Suppressor macrophage treated with lipopolysaccharide for 4 hours (primary cell): ENCODE results near the gene TPT1.
"Not testable (repeated sequence)": the region's sequence is repeated elsewhere in the genome, so short reads cannot be mapped to it uniquely, and the experiment has no call there.

Experiments used
- DNase-seq: peaks from one replicate; pipeline ENCODE4 v3.0.0-alpha.2; 2020

Gene TPT1

DNA sequence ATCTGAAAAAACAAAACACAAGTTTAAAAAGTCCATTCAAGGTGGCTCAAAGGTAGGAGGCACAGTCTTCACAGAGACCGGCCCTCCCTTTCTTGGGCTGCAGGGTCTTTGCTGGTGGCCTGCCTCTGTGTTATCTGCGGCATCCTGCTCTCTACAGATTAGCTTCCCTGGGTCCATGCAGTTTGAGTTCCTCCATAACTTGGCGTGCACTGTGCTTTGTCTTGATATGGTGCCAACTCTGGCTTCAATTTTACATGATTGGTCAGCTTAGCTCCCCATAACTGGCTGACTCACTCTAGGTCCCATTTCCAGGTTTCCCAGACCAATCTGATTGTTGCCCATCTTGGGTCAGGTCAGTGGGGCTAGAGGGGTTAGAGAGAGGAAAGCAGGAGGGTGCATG, 41.8 kb downstream of the TPT1 start:
- no peak for DNase-seq

DNA sequence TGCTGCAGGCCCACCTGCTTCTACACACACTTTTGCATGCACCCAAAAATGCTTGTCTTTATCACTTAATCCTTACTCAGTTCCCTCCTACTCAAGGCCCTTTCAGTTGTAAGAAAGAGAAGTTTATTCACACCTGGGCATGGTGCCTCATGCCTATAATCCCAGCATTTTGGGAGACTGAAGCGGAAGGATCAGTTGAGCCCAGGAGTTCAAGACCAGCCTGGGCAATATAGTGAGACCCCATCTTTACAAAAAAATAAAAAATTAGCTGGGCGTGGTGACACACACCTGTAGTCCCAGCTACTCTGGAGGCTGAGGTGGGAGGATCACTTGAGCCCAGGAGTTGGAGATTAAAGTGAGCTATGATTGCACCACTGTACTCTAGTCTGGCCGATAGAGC, 42.4 kb downstream of the TPT1 start:
- not testable (repeated sequence) for DNase-seq

- no peak for DNase-seq
Measured at GRCh38 chr13:45298206-45298505, 42.8 kb downstream of the TPT1 start.

- DNase-seq = no peak
Measured at GRCh38 chr13:45297456-45298205, 43.4 kb downstream of the TPT1 start.

- DNase-seq = no peak
Measured at GRCh38 chr13:45296259-45296658, 44.7 kb downstream of the TPT1 start.

- DNase-seq = no peak
Measured at GRCh38 chr13:45295536-45295935, 45.4 kb downstream of the TPT1 start.

DNA sequence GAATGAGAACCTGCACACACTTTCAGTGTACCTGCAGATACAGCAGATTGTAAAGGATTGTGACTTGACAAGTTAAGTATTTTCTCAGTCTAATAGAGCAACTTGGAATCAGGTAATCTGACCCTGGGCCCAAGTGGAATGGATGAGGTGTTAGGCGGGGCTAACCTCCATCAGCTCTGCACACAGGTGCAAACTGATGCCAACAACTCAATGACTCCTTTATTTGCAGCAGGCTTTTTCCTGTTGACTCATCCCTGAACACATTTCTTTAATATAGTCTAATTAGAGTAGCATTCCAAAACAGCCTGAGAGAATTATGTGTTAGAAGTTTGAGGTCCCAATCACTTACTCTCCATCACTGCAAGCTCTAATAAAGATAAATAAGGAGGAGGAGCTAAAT, 48.8 kb downstream of the TPT1 start:
- DNase-seq = no peak

GRCh38 chr13:45289936-45290563, 50.9 kb downstream of the TPT1 start:
- DNase-seq = no peak
